Epithelial cell of proximal tubule (primary cell): ENCODE data around the gene AP5Z1. TPM values are rescaled to one million over a fixed set of nuclear protein-coding genes. Genes with fewer than 3 reads are reported as not detected.

Experiments
- DNase-seq: peaks from one replicate; pipeline ENCODE4 v3.0.0-alpha.2; 2011; ENCODE audit warnings: low read depth
- H3K4me3 ChIP-seq: 2 replicates; pipeline ENCODE4 v1.5.1; 2011; ENCODE audit warnings: low read depth, mild to moderate bottlenecking, low read length
- CTCF ChIP-seq: conservative IDR thresholded peaks from 2 replicates; pipeline ENCODE4 v1.5.1; 2012; ENCODE audit warnings: low read depth, mild to moderate bottlenecking, low read length
- total RNA-seq: library from RNA; depleted of rRNA; stranded (reverse); fragments of >200 nt; gene quantifications from 2 replicates; pipeline ENCODE4 v1.2.3, GENCODE V29; 2015

The AP5Z1 gene
- total RNA-seq, 1 donor from 2014 or later = 21.4 TPM

- no peak for TF ChIP-seq CTCF
- DNase-seq = no peak
- no peak overlapping the region for H3K4me3 ChIP-seq
Observed at GRCh38 chr7:4820967-4821471, 45.6 kb downstream of the AP5Z1 start.

- DNase-seq = no peak
- no peak overlapping the region for H3K4me3 ChIP-seq
- no peak for TF ChIP-seq CTCF
Observed at GRCh38 chr7:4822677-4823076, 47.3 kb downstream of the AP5Z1 start.

- no peak for TF ChIP-seq CTCF
Observed at GRCh38 chr7:4823441-4824119, 48.2 kb downstream of the AP5Z1 start.

GRCh38 chr7:4824120-4824775 is 48.8 kb downstream of the AP5Z1 start:
- TF ChIP-seq CTCF = no peak
- DNase-seq = no peak
- no peak overlapping the region for H3K4me3 ChIP-seq

More at GRCh38 chr7:4823441-4824119, 48.2 kb downstream of the AP5Z1 start:
- no peak overlapping the region for H3K4me3 ChIP-seq
- DNase-seq = no peak

GRCh38 chr7:4825081-4825480 is 49.7 kb downstream of the AP5Z1 start:
- no peak overlapping the region for H3K4me3 ChIP-seq
- no peak for DNase-seq
- no peak for TF ChIP-seq CTCF

- no peak for TF ChIP-seq CTCF
- no peak overlapping the region for H3K4me3 ChIP-seq
- DNase-seq = no peak
Observed at GRCh38 chr7:4828720-4829383, 53.4 kb downstream of the AP5Z1 start.
